Endothelial cell of umbilical vein (primary cell): ENCODE measurements around the gene EMC9.

ENCODE experiments used
- CTCF ChIP-seq, 2 donors: IDR thresholded peaks; 1 replicate in 1 of 2; 2 replicates in 1 of 2; pipeline ENCODE4 v1.5.1; 2011; ENCODE audit warnings: low read length in 2 of 2, mild to moderate bottlenecking in 2 of 2, moderate library complexity in 2 of 2, control low read depth in 1 of 2, inconsistent platforms in 1 of 2, low read depth in 1 of 2; ENCODE audit not compliant: insufficient read depth in 1 of 2; ENCODE audit errors: extremely low read depth in 1 of 2
- EZH2 ChIP-seq: IDR thresholded peaks from 2 replicates; pipeline ENCODE4 v1.6.1; 2012; ENCODE audit warnings: borderline replicate concordance, low read depth, mild to moderate bottlenecking, moderate library complexity, low read length, inconsistent platforms; ENCODE audit not compliant: severe bottlenecking
- FOS ChIP-seq: IDR thresholded peaks from 2 replicates; pipeline ENCODE4 v1.6.1; 2011; ENCODE audit warnings: mild to moderate bottlenecking, low read length, moderate library complexity, borderline replicate concordance; ENCODE audit not compliant: insufficient read depth
- JUN ChIP-seq: IDR thresholded peaks from 2 replicates; pipeline ENCODE4 v1.6.1; 2011; ENCODE audit warnings: borderline replicate concordance, low read depth; ENCODE audit not compliant: insufficient read length, insufficient read depth
- MAX ChIP-seq: IDR thresholded peaks from 2 replicates; pipeline ENCODE4 v1.6.1; 2011; ENCODE audit not compliant: insufficient read depth, insufficient read length
- MYC ChIP-seq: IDR thresholded peaks from one replicate; pipeline ENCODE4 v1.6.1; 2011; ENCODE audit warnings: mild to moderate bottlenecking, low read depth, low read length
- POLR2A ChIP-seq: IDR thresholded peaks from 2 replicates; pipeline ENCODE4 v1.6.1; 2012; ENCODE audit warnings: low read depth, mild to moderate bottlenecking, control low read depth, low read length
- POLR2AphosphoS5 ChIP-seq: IDR thresholded peaks from 2 replicates; pipeline ENCODE4 v1.6.1; 2012; ENCODE audit warnings: low read depth, mild to moderate bottlenecking, control low read depth, low read length, moderate library complexity; ENCODE audit not compliant: insufficient read depth

- TF ChIP-seq CTCF (IDR thresholded peaks at IDR 0.05; ENCODE audit: extremely low read depth in 1 of 2, insufficient read depth in 1 of 2, low read depth in 1 of 2, low read length in 2 of 2) (no peak), MYC (no peak), POLR2A (no peak), JUN (no peak), POLR2AphosphoS5 (no peak), EZH2 (no peak), FOS (no peak), MAX (no peak)
Observed at GRCh38 chr14:24131549-24131966, 9.8 kb downstream of the EMC9 start.
